Lung (tissue), 12 donors: Measurements from ENCODE around the gene COMP. TPM values are rescaled to one million over a fixed set of nuclear protein-coding genes. Genes with fewer than 3 reads are reported as not detected.

Source experiments
- ATAC-seq: fragments of 200-7000 bp; cut with Tn5 transposase; one replicate; pipeline ENCODE4 v1.9.1; 2020; ENCODE audit warnings: moderate number of reproducible peaks; ENCODE audit not compliant: insufficient read depth, low FRiP score
- DNase-seq, 3 donors: peaks; one replicate each; pipeline ENCODE4 v3.0.0-alpha.2; 2013 to 2017
- H3K27ac ChIP-seq, 2 donors: one replicate each; pipeline ENCODE4 v1.5.1; 2013; ENCODE audit warnings: mild to moderate bottlenecking in 2 of 2, moderate library complexity in 2 of 2, control low read depth in 1 of 2, inconsistent platforms in 1 of 2, low read depth in 1 of 2, low read length in 1 of 2
- H3K27me3 ChIP-seq, 3 donors: one replicate each; pipeline ENCODE4 v1.5.1; 2013; ENCODE audit warnings: low read length in 2 of 3; ENCODE audit not compliant: control insufficient read depth in 3 of 3, insufficient read depth in 3 of 3
- H3K36me3 ChIP-seq, 4 donors: one replicate each; pipeline ENCODE4 v1.5.1; 2013; ENCODE audit warnings: low read length in 4 of 4, mild to moderate bottlenecking in 1 of 4, moderate library complexity in 1 of 4; ENCODE audit not compliant: control insufficient read depth in 4 of 4, insufficient read depth in 4 of 4
- H3K4me1 ChIP-seq, 5 donors: one replicate each; pipeline ENCODE4 v1.5.1; 2013; ENCODE audit warnings: low read length in 5 of 5, mild to moderate bottlenecking in 2 of 5, moderate library complexity in 1 of 5; ENCODE audit not compliant: control insufficient read depth in 5 of 5, insufficient read depth in 5 of 5
- H3K4me3 ChIP-seq: one replicate; pipeline ENCODE4 v1.5.1; 2013; ENCODE audit warnings: mild to moderate bottlenecking, control low read depth, moderate library complexity
- H3K9ac ChIP-seq, 2 donors: one replicate each; pipeline ENCODE4 v1.5.1; 2013; ENCODE audit warnings: low read length in 2 of 2, control low read depth in 1 of 2; ENCODE audit not compliant: insufficient read depth in 1 of 2
- H3K9me3 ChIP-seq, 4 donors: one replicate each; pipeline ENCODE4 v1.5.1; 2013; ENCODE audit warnings: low read length in 3 of 4, mild to moderate bottlenecking in 1 of 4, moderate library complexity in 1 of 4; ENCODE audit not compliant: control insufficient read depth in 4 of 4, insufficient read depth in 3 of 4
- CTCF ChIP-seq: IDR thresholded peaks from 2 replicates; pipeline ENCODE4 v1.5.1; 2012; ENCODE audit warnings: mild to moderate bottlenecking; ENCODE audit errors: control extremely low read depth, extremely low read depth
- WGBS, 2 donors: extraction: QIAGEN DNeasy Blood & Tissue Kit; methylation state at CpG; one replicate each; pipeline ENCODE4 v1.1.7; 2013; 5-methylcytosine and 5-hydroxymethylcytosine counted together
- polyA plus RNA-seq, 2 donors: library from polyadenylated mRNA; stranded (reverse); fragments of 200-250 nt; gene quantifications; one replicate each; pipeline ENCODE4 v1.2.1, GENCODE V29; 2013
- total RNA-seq, 2 donors: library from RNA; depleted of rRNA in 1 of 2; stranded (reverse); fragments of >200 nt in 1 of 2; gene quantifications; one replicate each; pipeline ENCODE4 v1.2.1, GENCODE V29; 2014 to 2021
- donor health status: control.
- donor health status: control.
- donor health status: Bipolar disorder and iron deficiency.
- donor health status: healthy.
- donor health status: DM: yes; HTN: yes; CAD: no.

COMP gene
- total and polyA plus RNA-seq, 4 donors, result 1.7 to 3.5 (median 2.4) TPM; not detected in 1

GRCh38 chr19:18788529-18789421, 2.3 kb downstream of the COMP start:
- Histone ChIP-seq H3K27ac (no peak overlapping the region), H3K4me1 (peaks cover 0 to 25% (median 0%) of the 10 kb centered on the region in 5 donors), H3K9me3 (peaks cover 0 to 4% (median 0%) of the 10 kb centered on the region in 4 donors), H3K27me3 (peaks cover 0 to 75% (median 52%) of the 10 kb centered on the region in 3 donors), H3K4me3 (no peak overlapping the region), H3K9ac (no peak overlapping the region), H3K36me3 (no peaks in the 10 kb centered on the region)
- no peak for TF ChIP-seq CTCF
- ATAC-seq (no peak), DNase-seq (no peak)
- 3 to 4% methylated on average over 68 of the region's 68 CpGs for WGBS, 2 donors

- WGBS, 2 donors, result 8 to 11% methylated on average over 58 to 65 of the region's 65 CpGs
- no peak for TF ChIP-seq CTCF
- Histone ChIP-seq H3K27me3 (peaks cover 0 to 46% (median 29%) of the 10 kb centered on the region in 3 donors), H3K36me3 (no peaks in the 10 kb centered on the region), H3K9ac (no peak overlapping the region), H3K27ac (no peak overlapping the region), H3K4me1 (peaks cover 0 to 18% (median 0%) of the 10 kb centered on the region in 5 donors), H3K9me3 (peaks cover 0 to 4% (median 0%) of the 10 kb centered on the region in 4 donors), H3K4me3 (no peak overlapping the region)
- ATAC-seq (peak; percentile 69), DNase-seq (peak; percentile 51 to 75 (median 56))
These were observed 5.7 kb downstream of the COMP start for GRCh38 chr19:18785179-18786124.

- ATAC-seq (no peak), DNase-seq (no peak)
- Histone ChIP-seq H3K9ac (no peak overlapping the region), H3K9me3 (peaks cover 0 to 4% (median 0%) of the 10 kb centered on the region in 4 donors), H3K4me1 (peaks cover 0 to 15% (median 0%) of the 10 kb centered on the region in 5 donors), H3K4me3 (no peak overlapping the region), H3K27ac (no peak overlapping the region), H3K27me3 (peaks cover 0 to 42% (median 25%) of the 10 kb centered on the region in 3 donors), H3K36me3 (no peaks in the 10 kb centered on the region)
- TF ChIP-seq CTCF, result no peak
- WGBS, 2 donors, result 79 to 86% methylated on average over 16 of the region's 16 CpGs
These were observed 6.4 kb downstream of the COMP start for GRCh38 chr19:18784786-18785120.
